RPMI8226 (cell line): ENCODE data around the gene EIF5A.
A peak's percentile ranks its signal among the peaks of the same experiment; 100 is the strongest.
"Not testable (repeated sequence)": the region's sequence is repeated elsewhere in the genome, so short reads cannot be mapped to it uniquely, and the experiment has no call there.

ENCODE experiments used
- DNase-seq: peaks from one replicate; pipeline ENCODE4 v3.0.0-alpha.2; 2015

The EIF5A gene

DNA sequence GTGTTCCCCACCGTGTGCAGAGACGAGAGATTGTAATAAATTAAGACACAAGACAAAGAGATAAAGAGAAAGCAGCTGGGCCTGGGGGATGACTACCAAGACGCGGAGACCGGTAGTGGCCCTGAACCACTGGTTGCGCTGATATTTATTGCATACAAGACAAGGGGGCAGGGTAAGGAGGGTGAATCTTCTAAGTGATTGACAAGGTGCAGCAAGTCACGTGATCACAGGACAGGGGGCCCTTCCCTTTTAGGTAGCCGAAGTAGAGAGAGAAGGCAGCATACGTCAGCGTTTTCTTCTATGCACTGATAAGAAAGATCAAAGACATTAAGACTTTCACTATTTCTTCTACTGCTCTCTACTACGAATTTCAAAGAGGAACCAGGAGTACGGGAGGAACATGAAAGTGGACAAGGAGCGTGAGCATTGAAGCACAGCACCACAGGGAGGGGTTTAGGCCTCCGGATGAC lies 25.2 kb downstream of the EIF5A start:
- not testable (repeated sequence) for DNase-seq

DNA sequence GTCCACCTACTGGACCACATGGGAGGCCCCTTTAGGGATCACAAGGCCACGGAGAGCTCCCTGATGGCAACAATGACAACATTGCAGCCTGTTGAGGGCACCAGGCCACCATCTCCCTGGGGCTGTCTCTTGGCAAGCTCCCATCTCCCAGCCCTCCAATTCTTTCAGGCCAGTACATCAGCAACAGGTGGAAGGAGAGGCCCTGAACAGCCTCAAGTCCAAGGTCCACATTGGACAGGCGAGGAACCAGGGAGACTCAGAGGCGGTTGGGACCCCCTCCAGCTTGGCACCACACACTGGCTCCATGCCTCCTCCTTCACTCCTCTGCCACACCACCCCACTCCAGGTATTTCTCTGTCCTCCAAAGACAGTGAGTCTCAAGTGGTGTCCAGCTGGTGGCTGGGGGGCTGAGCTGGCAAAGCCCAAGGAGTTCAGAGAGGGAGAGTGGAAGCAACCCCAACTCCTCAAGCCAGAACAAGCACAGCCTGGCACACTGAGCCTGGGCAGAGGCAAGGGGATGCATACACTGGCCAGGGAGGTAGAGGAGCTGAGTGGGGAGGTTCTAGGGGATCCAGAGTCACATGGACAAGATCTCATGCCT lies 27.6 kb downstream of the EIF5A start:
- DNase-seq, result no peak

DNA sequence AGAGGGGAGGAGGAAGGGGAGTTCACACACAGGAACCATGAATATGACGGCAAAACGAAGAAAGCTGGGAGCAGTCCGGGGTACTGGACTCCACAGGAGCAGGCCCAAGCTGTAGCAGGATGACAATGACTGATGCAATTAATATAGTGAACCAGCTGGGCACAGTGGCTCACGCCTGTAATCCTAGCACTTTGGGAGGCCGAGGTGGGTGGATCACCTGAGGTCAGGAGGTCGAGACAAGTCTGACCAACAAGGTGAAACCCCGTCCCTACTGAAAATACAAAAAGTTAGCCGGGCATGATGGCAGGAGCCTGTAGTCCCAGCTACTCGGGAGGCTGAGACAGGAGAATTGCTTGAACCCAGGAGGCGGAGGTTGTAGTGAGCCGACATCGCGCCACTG lies 28.3 kb downstream of the EIF5A start:
- DNase-seq, result not testable (repeated sequence)

GRCh38 chr17:7336240-7337175 lies 29.1 kb downstream of the EIF5A start, which contains the start of gene ACAP1:
Gene ACAP1 (plus strand): TSS chr17:7336529. CDS start chr17:7336735, 206 bp downstream.
- DNase-seq, result no peak

- not testable (repeated sequence) for DNase-seq
Observed at GRCh38 chr17:7337600-7337999, 30.2 kb downstream of the EIF5A start.

GRCh38 chr17:7340179-7340578 lies 32.8 kb downstream of the EIF5A start:
- no peak for DNase-seq

DNA sequence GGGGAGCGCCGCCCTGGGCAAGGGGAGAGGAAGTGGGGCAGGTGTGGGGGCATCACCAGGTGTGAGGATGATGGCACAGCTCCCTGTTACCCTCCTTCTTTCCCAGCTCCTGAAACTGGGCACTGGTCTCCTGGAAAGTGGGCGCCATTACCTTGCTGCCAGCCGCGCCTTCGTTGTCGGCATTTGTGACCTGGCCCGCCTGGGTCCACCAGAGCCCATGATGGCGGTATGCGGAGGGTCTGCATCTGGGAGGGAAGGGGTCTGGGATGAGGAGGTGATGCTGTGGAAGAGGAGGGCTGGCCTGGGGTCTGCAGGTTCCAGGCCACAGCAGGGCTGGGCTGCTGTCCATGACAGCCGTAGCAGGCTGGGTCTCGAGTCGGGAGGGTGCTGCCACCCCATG lies 34.4 kb downstream of the EIF5A start:
- DNase-seq, result no peak

- no peak for DNase-seq
Observed at GRCh38 chr17:7343250-7343649, 35.8 kb downstream of the EIF5A start.

DNA sequence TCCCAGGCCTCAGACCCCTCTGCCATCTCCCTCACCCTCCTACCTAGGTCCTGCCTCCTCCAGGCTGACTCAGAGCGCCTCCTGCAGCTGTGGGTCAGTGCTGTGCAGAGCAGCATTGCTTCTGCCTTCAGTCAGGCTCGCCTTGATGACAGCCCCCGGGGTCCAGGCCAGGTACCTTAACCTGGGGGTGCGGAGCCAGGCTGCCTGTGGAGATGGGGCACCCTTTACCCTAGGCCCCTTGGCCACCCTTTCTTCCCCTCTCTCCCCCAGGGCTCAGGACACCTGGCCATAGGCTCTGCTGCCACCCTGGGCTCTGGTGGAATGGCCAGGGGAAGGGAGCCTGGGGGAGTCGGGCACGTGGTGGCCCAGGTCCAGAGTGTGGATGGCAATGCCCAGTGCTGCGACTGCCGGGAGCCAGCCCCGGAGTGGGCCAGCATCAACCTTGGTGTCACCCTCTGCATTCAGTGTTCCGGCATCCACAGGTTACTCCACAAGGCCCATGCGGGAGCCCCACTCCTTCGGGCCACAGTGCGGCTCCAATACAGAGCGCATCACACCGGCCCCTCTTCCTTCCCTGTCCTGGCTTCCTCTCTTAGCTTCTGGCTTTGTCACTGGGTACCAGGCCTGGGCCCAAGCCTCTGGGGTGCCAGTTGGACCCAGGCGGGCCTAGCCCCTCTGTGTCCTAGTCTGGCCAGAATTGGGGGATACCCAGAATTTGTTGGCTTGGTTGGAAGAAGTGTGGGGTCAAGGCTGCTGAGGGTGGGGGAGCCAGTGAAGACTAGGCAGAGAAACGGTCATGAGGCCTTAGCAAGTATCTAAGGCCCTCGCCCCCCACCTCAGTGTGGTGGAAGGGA lies 39.6 kb downstream of the EIF5A start:
- DNase-seq, result no peak

DNA sequence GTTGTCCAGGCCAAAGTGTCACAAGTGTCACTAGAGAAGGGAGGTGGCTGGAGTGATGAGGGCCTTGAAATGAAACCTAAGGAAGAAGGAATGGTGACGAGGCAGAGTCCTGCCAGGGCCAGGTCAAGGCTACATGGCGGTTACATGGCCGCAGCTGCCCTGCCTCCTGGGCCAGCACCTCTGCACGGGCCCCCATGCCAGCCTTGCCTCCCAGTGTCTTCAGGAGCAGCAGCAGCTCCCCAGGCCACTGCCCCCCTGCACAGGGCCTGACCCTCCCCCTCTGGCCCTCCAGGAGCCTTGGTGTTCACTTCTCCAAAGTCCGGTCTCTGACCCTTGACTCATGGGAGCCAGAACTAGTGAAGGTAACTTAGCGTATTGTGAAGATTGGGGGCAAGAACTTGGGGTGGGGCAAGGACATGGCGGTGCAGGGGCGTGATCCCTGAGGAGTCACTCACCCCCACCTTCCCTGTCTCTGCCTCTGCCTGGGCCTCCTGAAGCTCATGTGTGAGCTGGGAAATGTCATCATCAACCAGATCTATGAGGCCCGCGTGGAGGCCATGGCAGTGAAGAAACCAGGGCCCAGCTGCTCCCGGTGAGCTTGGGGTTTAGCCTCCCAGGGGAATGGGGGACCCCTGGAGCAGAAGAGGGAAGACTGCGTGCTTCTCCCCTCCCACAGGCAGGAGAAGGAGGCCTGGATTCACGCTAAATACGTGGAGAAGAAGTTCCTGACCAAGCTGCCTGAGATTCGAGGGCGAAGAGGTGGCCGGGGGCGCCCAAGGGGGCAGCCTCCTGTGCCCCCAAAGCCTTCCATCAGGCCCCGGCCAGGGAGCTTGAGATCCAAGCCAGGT lies 40.4 kb downstream of the EIF5A start:
- DNase-seq, result no peak

DNA sequence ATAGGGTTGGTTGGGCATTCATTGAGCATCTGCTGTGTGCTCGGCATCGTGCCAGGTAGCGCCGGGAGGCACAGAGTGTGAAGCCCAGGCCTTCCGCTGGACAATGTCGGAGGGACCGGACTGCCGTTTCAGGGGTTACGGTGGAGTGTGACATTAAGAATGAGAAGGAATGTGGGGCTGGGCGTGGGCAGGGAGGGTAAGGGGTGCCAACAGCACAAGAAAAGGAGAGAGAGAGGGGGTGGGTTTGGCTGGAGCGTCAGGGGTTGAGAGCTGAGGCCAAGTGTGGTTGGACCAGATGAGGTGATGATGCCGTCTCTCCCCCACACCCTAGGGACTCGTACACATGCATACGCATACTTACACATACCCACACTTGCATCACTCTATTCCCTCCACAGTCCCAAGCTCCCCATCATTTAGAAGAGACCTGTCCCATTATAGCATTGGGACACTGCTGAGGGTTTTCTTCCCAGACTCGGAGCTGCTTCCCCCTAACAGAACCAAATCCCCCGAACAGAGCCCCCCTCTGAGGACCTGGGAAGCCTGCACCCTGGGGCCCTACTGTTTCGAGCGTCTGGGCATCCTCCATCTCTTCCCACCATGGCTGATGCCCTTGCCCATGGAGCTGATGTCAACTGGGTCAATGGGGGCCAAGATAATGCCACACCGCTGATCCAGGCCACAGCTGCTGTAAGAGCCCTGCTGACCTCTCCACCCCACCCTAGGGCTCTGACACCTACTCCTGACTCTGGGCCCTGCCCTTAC lies 41.2 kb downstream of the EIF5A start:
- no peak for DNase-seq

DNA sequence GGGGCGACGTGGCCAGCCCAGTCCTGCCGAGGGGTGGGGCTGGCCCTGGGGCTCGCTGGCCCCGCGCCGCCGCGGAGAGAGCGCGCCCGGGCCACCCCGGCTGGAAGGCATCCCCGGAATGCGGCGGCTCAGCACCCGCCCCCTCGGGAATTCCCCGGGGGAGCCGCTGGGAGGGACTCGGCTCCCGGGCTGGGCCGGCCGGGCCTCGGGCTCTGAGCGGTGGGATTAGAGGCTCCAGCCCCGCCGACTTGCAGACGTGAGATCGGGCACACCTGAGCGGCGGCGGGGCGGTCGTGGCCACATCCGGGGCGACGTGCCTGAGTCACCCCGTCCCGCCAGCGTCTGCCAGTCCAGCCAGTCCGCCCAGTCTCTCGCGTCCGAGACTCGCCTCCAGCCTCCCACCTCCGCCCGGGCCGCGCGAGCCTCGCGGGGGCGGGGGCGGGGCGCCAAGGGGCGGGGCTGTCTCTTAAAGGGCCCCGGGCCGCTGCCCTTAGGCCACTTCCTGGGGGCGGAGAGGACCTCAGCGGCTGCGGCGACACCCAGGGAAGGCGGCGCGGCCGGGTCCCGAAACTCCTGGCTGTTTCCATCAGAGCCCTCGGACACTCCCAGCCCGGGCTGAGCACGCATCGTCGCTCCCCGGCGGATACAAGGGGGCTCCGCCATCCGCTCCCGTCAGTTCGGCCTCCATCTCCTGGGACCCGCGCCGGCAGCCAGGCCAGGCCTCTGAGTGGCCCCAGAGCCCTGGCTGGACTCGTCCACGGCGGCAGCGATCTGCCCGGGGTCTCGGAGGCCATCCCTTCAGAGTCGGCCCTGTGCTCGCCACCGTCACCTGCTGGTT lies 44.5 kb downstream of the EIF5A start, which contains the start of gene KCTD11:
KCTD11 (plus strand) TSS at position 498 of the 838 bp plus-strand sequence.
- DNase-seq, result peak; percentile 88

GRCh38 chr17:7352503-7352889 lies 45.1 kb downstream of the EIF5A start:
- no peak for DNase-seq

DNA sequence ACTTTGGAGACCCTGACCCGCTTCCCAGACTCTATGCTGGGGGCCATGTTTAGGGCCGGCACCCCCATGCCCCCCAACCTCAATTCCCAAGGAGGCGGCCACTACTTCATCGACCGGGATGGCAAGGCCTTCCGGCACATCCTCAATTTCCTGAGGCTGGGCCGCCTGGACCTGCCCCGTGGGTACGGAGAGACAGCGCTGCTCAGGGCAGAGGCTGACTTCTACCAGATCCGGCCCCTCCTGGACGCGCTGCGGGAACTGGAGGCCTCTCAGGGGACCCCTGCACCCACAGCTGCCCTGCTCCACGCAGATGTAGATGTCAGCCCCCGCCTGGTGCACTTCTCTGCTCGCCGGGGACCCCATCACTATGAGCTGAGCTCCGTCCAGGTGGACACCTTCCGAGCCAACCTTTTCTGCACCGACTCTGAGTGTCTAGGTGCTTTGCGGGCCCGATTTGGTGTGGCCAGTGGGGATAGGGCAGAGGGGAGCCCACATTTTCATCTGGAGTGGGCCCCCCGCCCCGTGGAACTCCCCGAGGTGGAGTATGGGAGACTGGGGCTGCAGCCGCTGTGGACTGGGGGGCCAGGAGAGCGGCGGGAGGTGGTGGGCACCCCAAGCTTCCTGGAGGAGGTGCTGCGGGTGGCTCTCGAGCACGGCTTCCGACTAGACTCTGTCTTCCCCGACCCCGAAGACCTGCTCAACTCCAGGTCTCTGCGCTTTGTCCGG lies 45.6 kb downstream of the EIF5A start:
- no peak for DNase-seq

DNA sequence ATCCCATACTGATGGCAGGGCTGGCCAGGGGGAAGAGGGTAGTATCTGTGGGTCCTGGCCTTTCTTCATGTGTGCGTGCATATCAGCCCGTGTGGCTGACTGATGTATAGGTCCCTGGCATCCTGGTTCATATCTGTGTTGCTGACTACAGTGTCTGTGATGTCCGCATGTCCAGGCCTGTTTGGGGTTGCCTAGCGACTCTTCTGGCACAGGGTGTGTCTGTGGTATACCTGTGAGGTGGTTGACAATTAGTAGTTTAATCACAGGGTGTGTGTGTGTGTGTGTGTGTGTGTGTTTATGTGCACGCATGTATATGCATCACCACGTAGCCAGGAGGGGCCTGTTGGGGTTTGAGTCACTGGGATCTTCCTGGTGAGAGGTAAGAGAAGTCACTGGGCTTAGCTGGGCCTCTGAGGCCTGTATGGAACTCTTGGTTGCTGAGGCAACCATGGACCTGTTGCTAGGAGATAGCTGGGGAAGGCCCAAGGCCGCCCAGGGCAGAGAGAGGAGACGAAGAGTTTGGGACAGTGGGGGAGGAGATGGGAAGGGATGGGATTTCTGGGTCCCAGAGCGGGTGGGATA lies 46.9 kb downstream of the EIF5A start:
- no peak for DNase-seq

- DNase-seq, result peak; percentile 21
Observed at GRCh38 chr17:7355053-7355452, 47.6 kb downstream of the EIF5A start, which contains the start of gene TMEM95. Gene TMEM95 (plus strand): TSS chr17:7355156. CDS start chr17:7355205, 49 bp downstream.

DNA sequence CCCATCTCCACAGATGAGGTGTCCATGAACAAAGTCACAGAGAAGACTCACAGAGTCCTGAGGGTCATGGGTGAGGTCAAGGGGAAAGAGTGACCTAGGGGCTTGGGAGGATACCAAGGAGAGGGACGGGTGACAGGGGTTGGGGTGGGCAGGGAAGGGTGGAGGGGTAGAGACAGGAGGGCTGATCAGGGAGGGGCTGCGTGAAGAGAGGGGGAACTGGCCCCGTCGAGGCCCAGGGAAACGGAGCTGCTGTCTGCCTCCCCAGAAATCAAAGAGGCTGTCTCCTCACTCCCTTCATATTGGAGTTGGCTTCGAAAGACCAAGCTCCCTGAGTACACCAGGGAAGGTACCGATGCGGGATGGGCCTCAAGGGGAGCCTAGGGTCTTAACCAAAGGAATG lies 48.1 kb downstream of the EIF5A start:
- DNase-seq, result no peak

DNA sequence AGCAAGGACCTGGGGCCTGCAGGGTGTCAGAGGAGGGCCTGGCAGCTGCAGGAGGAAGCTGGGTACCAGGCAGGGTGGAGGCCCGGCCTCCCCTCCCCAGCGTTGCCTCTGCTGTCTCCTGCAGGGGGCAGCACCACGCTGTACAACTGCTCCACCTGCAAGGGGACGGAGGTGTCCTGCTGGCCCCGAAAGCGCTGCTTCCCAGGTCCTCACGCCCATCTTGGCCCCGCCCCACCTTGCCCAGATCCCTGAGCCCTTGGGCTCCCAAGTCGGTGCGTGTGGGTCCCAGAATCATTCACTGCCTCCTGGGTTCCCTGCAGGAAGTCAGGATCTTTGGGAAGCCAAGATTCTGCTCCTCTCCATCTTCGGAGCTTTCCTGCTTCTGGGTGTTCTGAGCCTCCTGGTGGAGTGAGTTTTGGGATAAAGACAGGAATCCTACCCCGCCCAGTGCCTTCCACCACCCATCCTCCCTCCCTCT lies 48.7 kb downstream of the EIF5A start:
- DNase-seq, result peak; percentile 82

DNA sequence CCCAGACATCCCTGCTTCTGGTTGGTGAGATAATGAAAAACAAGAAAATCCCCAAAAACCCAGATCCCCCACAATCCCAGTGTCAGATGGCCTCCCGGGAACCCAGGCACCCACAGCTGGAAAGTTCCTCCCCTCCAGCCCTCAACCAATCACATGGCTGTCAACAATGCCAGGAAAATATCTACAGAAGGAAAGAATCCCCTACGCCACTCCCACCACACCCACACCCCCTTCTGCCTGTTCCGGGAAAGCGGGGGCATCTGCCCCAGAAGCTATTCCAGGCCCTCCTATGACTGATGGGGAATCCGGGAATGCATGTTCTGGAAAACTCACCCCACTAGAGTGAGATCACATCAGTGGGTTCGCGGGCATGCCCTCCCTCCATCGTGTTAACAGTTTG lies 49.3 kb downstream of the EIF5A start:
- DNase-seq, result no peak
